ENCODE results near the gene MANEAL. TPM values are rescaled to one million over a fixed set of nuclear protein-coding genes. Genes with fewer than 3 reads are reported as not detected.

MANEAL gene
- polyA plus RNA-seq, 1 experiment, result 0.32 TPM

DNA sequence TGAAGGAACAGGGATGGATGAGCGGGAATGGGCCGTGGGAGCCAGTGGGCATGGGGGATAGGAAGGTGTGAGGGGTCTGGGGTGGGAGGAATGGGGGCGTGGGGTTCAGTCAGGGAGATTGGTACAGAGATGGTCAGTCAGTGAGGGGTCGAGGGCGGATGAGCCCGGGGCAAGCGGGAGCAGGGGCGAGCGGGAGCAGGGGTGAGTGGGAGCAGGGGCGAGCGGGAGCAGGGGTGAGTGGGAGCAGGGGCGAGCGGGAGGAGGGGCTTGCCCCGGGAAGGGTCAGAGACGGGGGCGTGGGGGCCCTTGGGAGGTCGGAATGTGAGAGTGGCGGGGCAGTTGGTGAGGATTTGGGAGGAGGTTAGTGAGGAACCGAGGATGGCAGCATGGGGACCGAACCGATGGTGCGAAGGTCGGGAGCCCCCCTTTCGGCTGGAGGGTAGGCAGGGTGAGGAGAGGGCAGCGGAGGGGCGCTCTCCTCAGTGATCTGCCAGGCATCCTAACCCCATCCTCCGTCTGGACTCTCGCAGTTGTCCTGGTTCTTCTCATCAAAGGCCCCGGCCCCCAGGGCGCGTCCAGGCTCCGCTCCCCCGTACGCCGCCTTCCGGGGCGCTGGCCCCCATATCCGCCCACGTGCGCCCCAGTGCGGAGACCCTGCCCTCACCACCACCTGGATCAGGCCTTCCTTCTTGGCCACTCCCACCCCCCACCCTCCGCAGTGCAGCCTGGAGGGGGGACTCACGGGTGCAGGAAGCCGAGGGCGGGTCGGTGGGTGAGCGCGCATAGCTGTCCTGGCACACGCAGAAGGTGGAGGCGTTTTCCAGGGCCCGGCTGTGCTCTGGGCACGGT, 40.0 kb upstream of the MANEAL start:
- H3K27me3 ChIP-seq (ENCODE audit: control insufficient read depth, insufficient read depth, low read length), result peaks cover 27% of the 10 kb centered on the region
- no peaks in the 10 kb centered on the region for H3K9me3 ChIP-seq (ENCODE audit: control insufficient read depth, insufficient read depth, low read length)
- DNase-seq (ENCODE audit: low read depth, low spot score), result no peak
- POLR2A ChIA-PET, result no interaction called here
- H3K27ac ChIP-seq (ENCODE audit: low read depth, low read length), result no peak overlapping the region
- H3K4me3 ChIP-seq (ENCODE audit: low read depth, low read length), result no peak overlapping the region
- CTCF ChIA-PET, result no interaction called here
- TF ChIP-seq, protein P1, sequence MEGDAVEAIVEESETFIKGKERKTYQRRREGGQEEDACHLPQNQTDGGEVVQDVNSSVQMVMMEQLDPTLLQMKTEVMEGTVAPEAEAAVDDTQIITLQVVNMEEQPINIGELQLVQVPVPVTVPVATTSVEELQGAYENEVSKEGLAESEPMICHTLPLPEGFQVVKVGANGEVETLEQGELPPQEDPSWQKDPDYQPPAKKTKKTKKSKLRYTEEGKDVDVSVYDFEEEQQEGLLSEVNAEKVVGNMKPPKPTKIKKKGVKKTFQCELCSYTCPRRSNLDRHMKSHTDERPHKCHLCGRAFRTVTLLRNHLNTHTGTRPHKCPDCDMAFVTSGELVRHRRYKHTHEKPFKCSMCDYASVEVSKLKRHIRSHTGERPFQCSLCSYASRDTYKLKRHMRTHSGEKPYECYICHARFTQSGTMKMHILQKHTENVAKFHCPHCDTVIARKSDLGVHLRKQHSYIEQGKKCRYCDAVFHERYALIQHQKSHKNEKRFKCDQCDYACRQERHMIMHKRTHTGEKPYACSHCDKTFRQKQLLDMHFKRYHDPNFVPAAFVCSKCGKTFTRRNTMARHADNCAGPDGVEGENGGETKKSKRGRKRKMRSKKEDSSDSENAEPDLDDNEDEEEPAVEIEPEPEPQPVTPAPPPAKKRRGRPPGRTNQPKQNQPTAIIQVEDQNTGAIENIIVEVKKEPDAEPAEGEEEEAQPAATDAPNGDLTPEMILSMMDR (IDR thresholded peaks at IDR 0.05; ENCODE audit: low read depth, low read length), result no peak

DNA sequence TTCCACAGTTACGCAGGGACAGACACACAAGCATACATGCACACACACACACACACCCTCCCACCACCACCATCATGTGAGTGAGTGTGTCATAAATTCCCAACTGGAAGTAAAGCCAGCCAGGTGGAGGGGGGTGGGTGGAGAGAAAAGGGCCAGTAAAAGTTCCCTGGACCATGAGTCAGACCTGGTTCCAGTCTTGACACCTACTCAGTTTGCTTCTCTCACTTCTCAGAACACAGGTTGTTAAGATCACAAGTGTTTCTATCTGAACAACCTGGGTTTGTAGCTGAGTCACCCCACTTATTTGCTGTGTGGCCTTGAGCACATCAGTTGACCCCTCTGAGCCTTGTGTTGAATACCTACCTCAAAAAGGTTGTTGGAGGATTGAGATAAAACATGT, 38.4 kb upstream of the MANEAL start:
- Histone ChIP-seq H3K27me3 (ENCODE audit: control insufficient read depth, insufficient read depth, low read length) (peaks cover 27% of the 10 kb centered on the region), H3K4me3 (ENCODE audit: low read depth, low read length) (no peak overlapping the region), H3K9me3 (ENCODE audit: control insufficient read depth, insufficient read depth, low read length) (no peaks in the 10 kb centered on the region), H3K27ac (ENCODE audit: low read depth, low read length) (no peak overlapping the region)
- TF ChIP-seq, protein P1 (IDR thresholded peaks at IDR 0.05; ENCODE audit: low read depth, low read length), result no peak
- no peak for DNase-seq (ENCODE audit: low read depth, low spot score)
- ChIA-PET POLR2A (no interaction called here), CTCF (interaction anchor here (0.9 kb wide), 1 partner anchor 9 kb away, joined by 3 read pairs; no protein-coding TSS in a partner anchor)

DNA sequence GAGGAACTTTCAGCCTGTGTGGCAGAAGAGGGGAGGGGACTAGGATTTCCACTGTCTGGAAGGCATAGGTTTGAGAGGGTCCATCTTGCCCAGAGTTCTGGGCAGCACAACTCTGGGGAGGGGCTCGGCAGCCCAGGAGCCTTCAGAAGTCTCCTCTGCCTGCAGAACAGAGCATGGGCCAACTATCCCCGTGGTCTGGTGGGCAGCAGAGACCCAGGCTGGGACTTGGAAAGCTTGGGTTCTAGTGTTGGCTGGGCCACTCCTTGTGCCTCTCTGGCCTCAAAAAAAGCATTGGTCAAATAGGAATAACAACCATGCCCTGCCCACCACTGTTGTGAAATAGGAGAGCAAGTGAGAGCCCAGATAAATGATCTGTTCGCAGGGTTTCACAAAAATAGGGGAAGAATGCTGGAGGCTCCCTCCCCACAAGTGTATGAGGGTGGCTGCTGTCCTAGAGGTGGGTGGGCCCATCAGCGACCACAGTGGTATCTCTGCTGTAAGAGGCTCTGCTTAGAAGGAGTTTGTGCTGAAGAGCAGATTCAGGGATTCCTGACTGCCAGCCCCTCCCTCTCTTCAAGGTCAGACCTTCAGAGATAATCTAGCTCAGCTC, 37.6 kb upstream of the MANEAL start:
- ChIA-PET POLR2A (no interaction called here), CTCF (no interaction called here)
- peaks cover 27% of the 10 kb centered on the region for H3K27me3 ChIP-seq (ENCODE audit: control insufficient read depth, insufficient read depth, low read length)

DNA sequence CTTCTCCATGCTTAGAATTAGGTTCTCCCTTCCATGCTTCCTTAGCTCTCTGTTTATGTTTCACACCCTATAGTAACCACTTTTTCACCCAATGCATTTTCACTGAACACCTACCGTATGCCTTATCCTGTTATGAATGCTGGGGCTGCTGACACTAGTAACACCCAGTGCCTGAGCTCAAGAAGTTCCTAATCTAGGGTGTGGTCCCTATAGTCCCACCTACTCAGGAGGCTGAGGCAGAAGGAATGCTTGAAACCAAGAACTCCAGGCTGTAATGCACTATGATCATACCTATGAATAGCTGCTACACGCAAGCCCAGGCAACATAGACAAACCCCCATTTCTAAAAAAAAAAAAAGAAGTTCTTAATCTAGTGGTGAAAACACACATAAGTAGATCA, 34.2 kb upstream of the MANEAL start:
- TF ChIP-seq, protein P1 (IDR thresholded peaks at IDR 0.05; ENCODE audit: low read depth, low read length), result no peak
- H3K27ac ChIP-seq (ENCODE audit: low read depth, low read length), result no peak overlapping the region
- DNase-seq (ENCODE audit: low read depth, low spot score), result no peak
- ChIA-PET POLR2A (no interaction called here), CTCF (no interaction called here)
- H3K27me3 ChIP-seq (ENCODE audit: control insufficient read depth, insufficient read depth, low read length), result peaks cover 15% of the 10 kb centered on the region
- peaks cover 4% of the 10 kb centered on the region; the same call in 1 of the 2 replicates for H3K9me3 ChIP-seq (ENCODE audit: control insufficient read depth, insufficient read depth, low read length)
- no peak overlapping the region for H3K4me3 ChIP-seq (ENCODE audit: low read depth, low read length)

More for the DNA sequence above, 37.6 kb upstream of the MANEAL start:
- Histone ChIP-seq H3K27ac (ENCODE audit: low read depth, low read length) (no peak overlapping the region), H3K9me3 (ENCODE audit: control insufficient read depth, insufficient read depth, low read length) (no peaks in the 10 kb centered on the region), H3K4me3 (ENCODE audit: low read depth, low read length) (no peak overlapping the region)
- TF ChIP-seq, protein P1 (IDR thresholded peaks at IDR 0.05; ENCODE audit: low read depth, low read length), result no peak
- DNase-seq (ENCODE audit: low read depth, low spot score), result no peak

DNA sequence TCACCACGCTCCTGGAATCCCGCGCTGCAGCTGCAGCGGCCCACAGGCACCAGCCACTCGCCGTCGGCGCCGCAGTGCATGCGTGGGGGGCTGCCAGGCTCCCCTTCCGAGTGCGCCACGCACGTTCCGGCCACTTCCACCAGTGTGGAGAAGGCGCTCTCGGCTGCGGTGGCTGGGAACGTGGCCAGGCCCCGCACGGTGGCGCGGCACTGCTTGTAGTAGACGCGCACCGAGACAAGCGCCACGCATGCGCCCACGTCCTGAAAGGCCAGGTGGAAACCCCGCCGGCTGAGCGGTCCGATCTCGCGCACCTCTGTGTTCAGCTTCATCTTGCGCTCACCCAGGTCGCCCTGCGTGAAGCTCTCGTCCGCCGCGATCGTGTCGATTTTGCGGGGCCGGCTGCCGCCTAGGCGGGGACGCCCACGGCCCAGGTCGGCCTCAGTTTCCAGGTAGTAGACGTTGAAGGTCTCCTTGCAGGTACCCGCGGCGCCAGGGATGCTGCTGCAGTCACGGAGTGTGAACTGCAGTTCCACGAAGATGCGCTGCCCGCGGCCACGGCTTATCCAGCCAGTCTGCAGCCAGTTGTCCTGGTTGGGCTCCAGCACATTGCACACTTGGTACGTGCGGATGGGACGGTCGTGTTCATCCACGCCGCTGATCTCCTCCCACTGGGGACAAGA, 32.1 kb upstream of the MANEAL start:
- Histone ChIP-seq H3K27ac (ENCODE audit: low read depth, low read length) (no peak overlapping the region), H3K9me3 (ENCODE audit: control insufficient read depth, insufficient read depth, low read length) (peaks cover 10% of the 10 kb centered on the region), H3K4me3 (ENCODE audit: low read depth, low read length) (no peak overlapping the region), H3K27me3 (ENCODE audit: control insufficient read depth, insufficient read depth, low read length) (peaks cover 29% of the 10 kb centered on the region)
- DNase-seq (ENCODE audit: low read depth, low spot score), result no peak
- ChIA-PET POLR2A (no interaction called here), CTCF (no interaction called here)
- TF ChIP-seq, protein P1 (IDR thresholded peaks at IDR 0.05; ENCODE audit: low read depth, low read length), result no peak

Data from AG04450 (cell line).